ENCODE results near the gene LCTL. TPM values are rescaled to one million over a fixed set of nuclear protein-coding genes. Genes with fewer than 3 reads are reported as not detected.

The LCTL gene
- total and polyA plus RNA-seq, 12 donors, result 0.03 to 0.16 TPM; not detected in 10

- DNase-seq, result no peak
- WGBS, 4 donors, result 87 to 98% (median 94%) methylated on average over 9 of the region's 9 CpGs
- Histone ChIP-seq H3K36me3 (replicated peaks in 1 of 2) (no peaks in the 10 kb centered on the region), H3K9me3 (replicated peaks in 1 of 3) (no peaks in the 10 kb centered on the region), H3K27me3 (no peaks in the 10 kb centered on the region), H3K4me3 (no peak overlapping the region), H3K4me1 (replicated peaks in 1 of 2) (no peaks in the 10 kb centered on the region), H3K27ac (no peak overlapping the region)
- TF ChIP-seq CTCF (IDR thresholded peaks at IDR 0.05) (no peak), POLR2A (IDR thresholded peaks at IDR 0.05) (no peak)
- intact Hi-C loops (cut with DNase I), result no loop called here
Observed at GRCh38 chr15:66535056-66535455, 30.7 kb downstream of the LCTL start.

GRCh38 chr15:66524838-66525237, 41.0 kb downstream of the LCTL start:
- H3K4me1 ChIP-seq (replicated peaks in 1 of 2), result no peaks in the 10 kb centered on the region
- no peaks in the 10 kb centered on the region for H3K36me3 ChIP-seq (replicated peaks in 1 of 2)
- intact Hi-C loops (cut with DNase I), result no loop called here
- TF ChIP-seq CTCF (IDR thresholded peaks at IDR 0.05) (no peak), POLR2A (IDR thresholded peaks at IDR 0.05) (no peak)
- DNase-seq, result no peak
- H3K27me3 ChIP-seq, result no peaks in the 10 kb centered on the region
- H3K9me3 ChIP-seq (replicated peaks in 1 of 3), result no peaks in the 10 kb centered on the region
- H3K4me3 ChIP-seq, result no peak overlapping the region
- H3K27ac ChIP-seq, result no peak overlapping the region
- 85 to 92% (median 88%) methylated on average over 4 of the region's 4 CpGs for WGBS, 4 donors

- Histone ChIP-seq H3K4me3 (no peak overlapping the region), H3K36me3 (replicated peaks in 1 of 2) (no peaks in the 10 kb centered on the region)
Observed at GRCh38 chr15:66523926-66524325, 41.9 kb downstream of the LCTL start.

GRCh38 chr15:66515901-66516322, 49.9 kb downstream of the LCTL start:
- H3K4me3 ChIP-seq, result no peak overlapping the region
- H3K27ac ChIP-seq, result no peak overlapping the region
- H3K4me1 ChIP-seq (replicated peaks in 1 of 2), result no peaks in the 10 kb centered on the region
- TF ChIP-seq CTCF (IDR thresholded peaks at IDR 0.05), result no peak
- TF ChIP-seq POLR2A (IDR thresholded peaks at IDR 0.05), result no peak
- no peaks in the 10 kb centered on the region for H3K36me3 ChIP-seq (replicated peaks in 1 of 2)
- WGBS, 4 donors, result 94 to 100% (median 99%) methylated on average over 1 to 2 of the region's 2 CpGs
- intact Hi-C loops (cut with DNase I), result no loop called here
- no peak for DNase-seq
- H3K9me3 ChIP-seq (replicated peaks in 1 of 3), result no peaks in the 10 kb centered on the region
- H3K27me3 ChIP-seq, result no peaks in the 10 kb centered on the region

More at GRCh38 chr15:66523926-66524325, 41.9 kb downstream of the LCTL start:
- Histone ChIP-seq H3K9me3 (replicated peaks in 1 of 3) (no peaks in the 10 kb centered on the region), H3K4me1 (replicated peaks in 1 of 2) (no peaks in the 10 kb centered on the region), H3K27me3 (no peaks in the 10 kb centered on the region), H3K27ac (no peak overlapping the region)
- intact Hi-C loops (cut with DNase I), result no loop called here
- no peak for DNase-seq
- 93 to 95% (median 95%) methylated on average over 3 of the region's 3 CpGs for WGBS, 4 donors
- TF ChIP-seq CTCF (IDR thresholded peaks at IDR 0.05) (no peak), POLR2A (IDR thresholded peaks at IDR 0.05) (no peak)
